Right lobe of liver (tissue), 6 donors: ENCODE data around the gene ZNF485. TPM values are rescaled to one million over a fixed set of nuclear protein-coding genes. Genes with fewer than 3 reads are reported as not detected.
A peak's percentile ranks its signal among the peaks of the same experiment; 100 is the strongest.
"Not testable (repeated sequence)": the region's sequence is repeated elsewhere in the genome, so short reads cannot be mapped to it uniquely, and the experiment has no call there.

Experiments used
- ATAC-seq, 4 donors: fragments of 200-7000 bp; cut with Tn5 transposase; one replicate each; pipeline ENCODE4 v1.9.1; 2020; ENCODE audit warnings: mild to moderate bottlenecking in 4 of 4, moderate library complexity in 4 of 4
- DNase-seq, 3 donors: peaks; one replicate each; pipeline ENCODE4 v3.0.0-alpha.2; 2020
- H3K27ac ChIP-seq, 3 donors: fragments of 200-600 bp; one replicate each; pipeline ENCODE4 v1.8.0; 2022
- H3K27me3 ChIP-seq, 2 donors: fragments of 200-600 bp; one replicate each; pipeline ENCODE4 v1.8.0; 2022
- H3K36me3 ChIP-seq, 4 donors: fragments of 200-600 bp; sonication (generic) in 1 of 4; one replicate each; pipeline versions ENCODE4 v1.5.1 to v1.8.0; 2017 to 2022; ENCODE audit warnings: control low read depth in 1 of 4
- H3K4me1 ChIP-seq, 4 donors: fragments of 200-600 bp; sonication (generic) in 1 of 4; one replicate each; pipeline versions ENCODE4 v1.5.1 to v1.8.0; 2017 to 2022; ENCODE audit warnings: control low read depth in 1 of 4
- H3K4me3 ChIP-seq, 3 donors: fragments of 200-600 bp; one replicate each; pipeline ENCODE4 v1.8.0; 2022
- H3K9me3 ChIP-seq, 4 donors: fragments of 200-600 bp; sonication (generic) in 1 of 4; one replicate each; pipeline versions ENCODE4 v1.5.1 to v1.8.0; 2017 to 2022; ENCODE audit warnings: control low read depth in 1 of 4
- POLR2A ChIP-seq: fragments of 450-650 bp; IDR thresholded peaks from one replicate; pipeline ENCODE4 v1.6.1; 2017; ENCODE audit warnings: antibody characterized with exemption, mild to moderate bottlenecking
- WGBS: methylation state at CpG from one replicate; pipeline ENCODE4 v1.1.6; 2018; ENCODE audit warnings: low coverage, low lambda C conversion rate; ENCODE audit not compliant: insufficient coverage; ENCODE audit errors: missing lambda C conversion rate; 5-methylcytosine and 5-hydroxymethylcytosine counted together
- intact Hi-C, 2 donors: fragments of 100-400 bp; cut with DNase I; formaldehyde crosslinking; loops; one replicate each; pipeline versions ENCODE4 v1.11.2 to v1.14.1; 2022
- total RNA-seq, 6 experiments: library from RNA; depleted of rRNA in 2 of 6; stranded (reverse); fragments of >200 nt in 2 of 6; fragmentation: NEBNext Ultra II Directional in 3 of 6; extraction: Animal tissue kit (Norgen Biotek cat#: 25700) in 3 of 6; gene quantifications; one replicate each; pipeline versions ENCODE4 v1.1.0 to v1.2.4, GENCODE V29; 2016 to 2023
- TF ChIP-seq, protein P1 (sequence below), 4 donors: fragments of 200-600 bp in 3 of 4; fragments of 450-650 bp in 1 of 4; IDR thresholded peaks; one replicate each; pipeline versions ENCODE4 v1.5.1 to v1.8.0; 2016 to 2022; ENCODE audit warnings: antibody characterized with exemption in 4 of 4, mild to moderate bottlenecking in 2 of 4
- donor health status: DM: no; HTN: yes; CAD: no.
- donor health status: DM: no; HTN: no; CAD: no.
- donor health status: DM: no; HTN: no; CAD: no.
- donor health status: DM: no; HTN: yes; CAD: no.
- donor health status: DM: no; HTN: yes; CAD: no.

ZNF485 gene
- total RNA-seq, 6 experiments from 2014 or later = 1.1 to 3.8 (median 2.1) TPM

DNA sequence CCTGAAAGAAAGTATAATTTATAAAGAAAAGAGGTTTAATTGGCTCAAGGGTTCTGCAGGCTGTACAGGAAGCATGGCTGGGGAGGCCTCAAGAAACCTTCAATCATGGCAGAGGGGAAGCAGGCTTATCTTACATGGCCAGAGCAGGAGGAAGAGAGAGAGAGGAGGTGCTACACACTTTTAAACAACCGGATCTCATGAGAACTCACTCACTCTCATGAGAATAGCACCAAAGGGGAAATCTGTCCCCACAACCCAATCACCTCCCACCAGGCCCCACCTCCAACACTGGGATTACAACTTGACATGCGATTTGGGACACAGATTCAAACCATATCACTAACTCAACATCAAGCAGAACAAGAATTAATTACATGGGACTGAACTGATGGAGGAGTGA is 6.9 kb upstream of the ZNF485 start:
- intact Hi-C loops = no loop called here
- no peak for ATAC-seq
- no peak overlapping the region for H3K27ac ChIP-seq
- peaks cover 0 to 4% (median 2%) of the 10 kb centered on the region in 4 donors for H3K4me1 ChIP-seq
- no peaks in the 10 kb centered on the region for H3K27me3 ChIP-seq
- DNase-seq = no peak
- WGBS = 60% methylated on average over 1 of the region's 2 CpGs
- no peaks in the 10 kb centered on the region for H3K9me3 ChIP-seq
- no peak overlapping the region for H3K4me3 ChIP-seq
- no peaks in the 10 kb centered on the region for H3K36me3 ChIP-seq
- TF ChIP-seq, protein P1, sequence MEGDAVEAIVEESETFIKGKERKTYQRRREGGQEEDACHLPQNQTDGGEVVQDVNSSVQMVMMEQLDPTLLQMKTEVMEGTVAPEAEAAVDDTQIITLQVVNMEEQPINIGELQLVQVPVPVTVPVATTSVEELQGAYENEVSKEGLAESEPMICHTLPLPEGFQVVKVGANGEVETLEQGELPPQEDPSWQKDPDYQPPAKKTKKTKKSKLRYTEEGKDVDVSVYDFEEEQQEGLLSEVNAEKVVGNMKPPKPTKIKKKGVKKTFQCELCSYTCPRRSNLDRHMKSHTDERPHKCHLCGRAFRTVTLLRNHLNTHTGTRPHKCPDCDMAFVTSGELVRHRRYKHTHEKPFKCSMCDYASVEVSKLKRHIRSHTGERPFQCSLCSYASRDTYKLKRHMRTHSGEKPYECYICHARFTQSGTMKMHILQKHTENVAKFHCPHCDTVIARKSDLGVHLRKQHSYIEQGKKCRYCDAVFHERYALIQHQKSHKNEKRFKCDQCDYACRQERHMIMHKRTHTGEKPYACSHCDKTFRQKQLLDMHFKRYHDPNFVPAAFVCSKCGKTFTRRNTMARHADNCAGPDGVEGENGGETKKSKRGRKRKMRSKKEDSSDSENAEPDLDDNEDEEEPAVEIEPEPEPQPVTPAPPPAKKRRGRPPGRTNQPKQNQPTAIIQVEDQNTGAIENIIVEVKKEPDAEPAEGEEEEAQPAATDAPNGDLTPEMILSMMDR (IDR thresholded peaks at IDR 0.05) = no peak
- no peak for TF ChIP-seq POLR2A

DNA sequence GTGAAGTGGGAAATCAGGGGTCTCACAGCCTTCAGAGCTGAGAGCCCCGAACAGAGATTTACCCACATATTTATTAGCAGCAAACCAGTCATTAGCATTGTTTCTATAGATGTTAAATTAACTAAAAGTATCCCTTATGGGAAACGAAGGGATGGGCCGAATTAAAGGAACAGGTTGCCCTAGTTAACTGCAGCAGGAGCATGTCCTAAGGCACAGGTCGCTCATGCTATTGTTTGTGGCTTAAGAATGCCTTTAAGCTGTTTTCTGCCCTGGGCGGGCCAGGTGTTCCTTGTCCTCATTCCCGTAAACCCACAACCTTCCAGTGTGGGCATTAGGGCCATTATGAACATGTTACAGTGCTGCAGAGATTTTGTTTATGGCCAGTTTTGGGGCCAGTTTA is 4.7 kb upstream of the ZNF485 start:
- H3K36me3 ChIP-seq, ATAC-seq, H3K9me3 ChIP-seq, DNase-seq, H3K27ac ChIP-seq, H3K27me3 ChIP-seq, H3K4me1 ChIP-seq, H3K4me3 ChIP-seq, intact Hi-C loops: not testable (repeated sequence)
- 79% methylated on average over 5 of the region's 6 CpGs for WGBS

DNA sequence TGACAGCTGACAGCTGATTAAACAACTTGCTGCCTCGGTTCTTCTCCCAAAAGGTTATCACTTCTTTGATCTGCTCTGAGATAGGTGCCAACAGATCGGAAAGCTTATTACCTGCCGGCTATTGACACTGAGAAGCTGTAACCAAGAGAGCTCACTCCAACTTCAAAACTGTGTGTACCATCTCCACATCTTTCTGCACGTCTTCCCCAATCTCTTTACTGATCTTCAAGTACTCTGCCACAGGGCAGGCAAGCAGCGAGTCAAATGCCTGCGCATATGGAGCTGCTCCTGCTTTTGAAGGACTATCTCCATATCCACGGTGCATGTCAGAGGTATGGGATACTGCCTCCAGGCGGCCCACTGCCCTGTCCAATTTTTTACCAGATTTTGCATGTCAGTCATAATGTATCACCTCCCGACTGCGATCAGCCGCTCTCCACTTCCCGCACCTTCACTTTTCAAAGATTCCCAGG is 352 bp upstream of the ZNF485 start:
- TF ChIP-seq, protein P1 (IDR thresholded peaks at IDR 0.05) = no peak
- TF ChIP-seq POLR2A = no peak
- peak in 3 of 4 donors; percentile 9 to 43 (median 30) for ATAC-seq
- H3K27me3 ChIP-seq = no peaks in the 10 kb centered on the region
- H3K27ac ChIP-seq = no peak overlapping the region
- peak overlapping the region; percentile 71 to 99 (median 77) for H3K4me3 ChIP-seq
- H3K9me3 ChIP-seq = no peaks in the 10 kb centered on the region
- DNase-seq = no peak
- 38% methylated on average over 9 of the region's 12 CpGs for WGBS
- H3K4me1 ChIP-seq = peaks cover 0 to 6% (median 0%) of the 10 kb centered on the region in 4 donors
- intact Hi-C loops = no loop called here
- H3K36me3 ChIP-seq = no peaks in the 10 kb centered on the region

DNA sequence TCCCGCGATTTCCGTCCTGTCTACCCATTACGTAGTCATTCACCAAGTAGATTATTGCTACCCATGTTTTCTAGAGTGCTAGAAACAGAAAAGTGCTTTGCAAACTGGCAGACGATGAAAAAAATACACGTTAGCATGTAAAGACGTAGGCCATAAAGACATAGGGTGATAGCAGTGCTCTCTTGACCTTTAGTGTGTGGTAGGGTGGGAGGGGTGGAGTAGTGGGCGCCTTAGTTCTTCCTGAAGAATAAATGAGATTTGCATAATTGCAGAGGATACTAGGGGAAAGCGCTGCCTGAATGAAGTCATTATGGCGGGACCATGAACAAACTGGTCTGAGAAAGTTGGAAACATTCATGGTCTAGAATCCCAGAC is 948 bp downstream of the ZNF485 start:
- H3K27me3 ChIP-seq = no peaks in the 10 kb centered on the region
- WGBS = 77% methylated on average over 10 of the region's 10 CpGs
- no peak for TF ChIP-seq POLR2A
- TF ChIP-seq, protein P1 (IDR thresholded peaks at IDR 0.05) = no peak
- H3K4me3 ChIP-seq = peak overlapping the region; percentile 71 to 99 (median 77)
- H3K27ac ChIP-seq = no peak overlapping the region
- H3K9me3 ChIP-seq = no peaks in the 10 kb centered on the region
- intact Hi-C loops = no loop called here
- ATAC-seq (no peak), DNase-seq (no peak)
- peaks cover 0 to 6% (median 0%) of the 10 kb centered on the region in 4 donors for H3K4me1 ChIP-seq
- no peaks in the 10 kb centered on the region for H3K36me3 ChIP-seq

DNA sequence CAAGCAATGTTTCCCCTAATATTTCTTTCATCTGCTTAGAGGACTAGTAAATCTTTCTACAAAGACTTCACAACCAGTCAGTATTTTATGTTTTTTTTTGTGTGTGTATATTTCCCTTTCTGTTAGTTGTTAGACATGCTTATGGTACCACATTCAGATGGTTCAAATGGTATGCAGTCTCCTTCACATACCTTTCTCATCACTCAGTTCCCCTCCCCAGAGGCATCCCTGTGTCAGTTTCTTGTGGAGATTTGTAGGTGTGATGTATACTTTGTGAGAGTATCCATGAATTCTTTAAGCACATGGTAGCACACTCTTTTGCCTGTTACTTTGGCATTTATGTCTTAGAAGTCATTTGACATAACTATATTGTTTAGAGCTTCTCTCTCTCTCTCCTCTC is 4.4 kb downstream of the ZNF485 start:
- Histone ChIP-seq H3K27ac (no peak overlapping the region), H3K9me3 (peaks cover 0 to 6% (median 3%) of the 10 kb centered on the region in 4 donors), H3K36me3 (peaks cover 0 to 7% (median 0%) of the 10 kb centered on the region in 4 donors), H3K4me3 (no peak overlapping the region), H3K4me1 (peaks cover 0 to 6% (median 0%) of the 10 kb centered on the region in 4 donors), H3K27me3 (no peaks in the 10 kb centered on the region)
- ATAC-seq (no peak), DNase-seq (no peak)
- intact Hi-C loops = no loop called here
- TF ChIP-seq, protein P1 (IDR thresholded peaks at IDR 0.05) = no peak
- TF ChIP-seq POLR2A = no peak
